ENCODE results near the gene HOMER1.

HOMER1 gene

DNA sequence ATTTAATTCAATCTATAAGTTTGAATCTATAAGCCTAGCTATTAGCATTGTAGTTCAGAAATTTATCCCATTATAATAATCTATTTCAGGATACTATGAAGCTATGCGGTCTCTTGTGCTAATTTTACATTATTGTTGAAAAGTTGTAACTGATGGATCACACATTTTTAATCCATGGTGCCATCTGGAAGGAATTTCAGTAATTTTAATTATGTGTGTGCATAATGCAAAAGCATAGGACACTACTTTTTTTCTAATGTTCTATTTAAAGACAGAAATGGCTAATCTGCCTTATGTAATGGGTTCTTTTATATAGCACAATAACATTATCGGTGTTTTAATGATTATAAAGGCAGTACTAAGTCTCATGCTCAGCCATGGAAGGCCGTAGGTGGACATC, 90.6 kb downstream of the HOMER1 start:
- POLR2A ChIA-PET, result no interaction called here
- CTCF ChIA-PET, result no interaction called here
- no peak for DNase-seq (ENCODE audit: extremely low spot score)
- TF ChIP-seq, protein P1, sequence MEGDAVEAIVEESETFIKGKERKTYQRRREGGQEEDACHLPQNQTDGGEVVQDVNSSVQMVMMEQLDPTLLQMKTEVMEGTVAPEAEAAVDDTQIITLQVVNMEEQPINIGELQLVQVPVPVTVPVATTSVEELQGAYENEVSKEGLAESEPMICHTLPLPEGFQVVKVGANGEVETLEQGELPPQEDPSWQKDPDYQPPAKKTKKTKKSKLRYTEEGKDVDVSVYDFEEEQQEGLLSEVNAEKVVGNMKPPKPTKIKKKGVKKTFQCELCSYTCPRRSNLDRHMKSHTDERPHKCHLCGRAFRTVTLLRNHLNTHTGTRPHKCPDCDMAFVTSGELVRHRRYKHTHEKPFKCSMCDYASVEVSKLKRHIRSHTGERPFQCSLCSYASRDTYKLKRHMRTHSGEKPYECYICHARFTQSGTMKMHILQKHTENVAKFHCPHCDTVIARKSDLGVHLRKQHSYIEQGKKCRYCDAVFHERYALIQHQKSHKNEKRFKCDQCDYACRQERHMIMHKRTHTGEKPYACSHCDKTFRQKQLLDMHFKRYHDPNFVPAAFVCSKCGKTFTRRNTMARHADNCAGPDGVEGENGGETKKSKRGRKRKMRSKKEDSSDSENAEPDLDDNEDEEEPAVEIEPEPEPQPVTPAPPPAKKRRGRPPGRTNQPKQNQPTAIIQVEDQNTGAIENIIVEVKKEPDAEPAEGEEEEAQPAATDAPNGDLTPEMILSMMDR (IDR thresholded peaks at IDR 0.05; ENCODE audit: control extremely low read depth, extremely low read depth, low read depth, missing control alignments), result no peak

DNA sequence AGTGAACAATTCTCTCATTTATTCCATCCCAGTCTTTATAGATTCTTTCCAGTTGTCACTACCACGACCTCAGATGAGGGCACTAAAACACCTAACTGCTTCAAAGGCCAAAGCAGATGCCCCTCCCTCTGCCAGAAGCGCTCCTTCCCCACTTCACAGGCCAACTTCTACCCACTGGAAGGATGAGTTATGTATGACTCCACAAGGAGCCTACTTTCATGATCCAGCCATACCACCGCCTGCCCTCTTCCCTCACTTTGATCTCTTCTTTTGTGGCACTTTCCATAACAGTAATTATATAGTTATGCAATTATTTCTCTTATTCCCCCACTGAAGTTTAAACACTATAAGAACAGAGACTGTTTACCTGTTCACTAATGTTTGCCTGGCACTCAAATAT, 93.7 kb downstream of the HOMER1 start:
- POLR2A ChIA-PET, result no interaction called here
- no peak for DNase-seq (ENCODE audit: extremely low spot score)
- TF ChIP-seq, protein P1 (IDR thresholded peaks at IDR 0.05; ENCODE audit: control extremely low read depth, extremely low read depth, low read depth, missing control alignments), result no peak
- CTCF ChIA-PET, result interaction anchor here (1.0 to 1.1 kb wide), 2 partner anchors 9 to 44 kb away, joined by 3 read pairs; no protein-coding TSS in a partner anchor

DNA sequence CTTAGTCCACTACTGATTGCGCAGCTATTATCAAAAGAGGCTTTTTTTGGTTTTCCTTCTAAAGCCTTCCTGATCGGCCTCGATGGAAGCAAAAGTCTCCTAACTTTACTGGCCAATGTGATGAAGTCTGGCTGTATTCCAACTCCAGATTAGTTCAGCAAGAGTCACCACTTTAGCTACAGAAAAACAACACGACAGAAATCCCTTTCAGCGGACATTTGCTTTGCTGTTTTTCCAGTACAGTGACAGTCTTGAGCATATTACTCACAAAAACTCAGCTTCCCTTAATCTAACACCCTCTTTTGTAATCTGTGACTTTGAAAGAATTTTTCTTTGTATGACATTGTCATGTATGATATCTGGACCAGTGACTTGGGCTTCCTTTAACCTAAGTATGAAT, 95.7 kb downstream of the HOMER1 start:
- CTCF ChIA-PET, result interaction anchor here (1.7 kb wide), 1 partner anchor 217 kb away, joined by 4 read pairs; no protein-coding TSS in a partner anchor
- POLR2A ChIA-PET, result no interaction called here
- TF ChIP-seq, protein P1 (IDR thresholded peaks at IDR 0.05; ENCODE audit: control extremely low read depth, extremely low read depth, low read depth, missing control alignments), result no peak
- no peak for DNase-seq (ENCODE audit: extremely low spot score)

DNA sequence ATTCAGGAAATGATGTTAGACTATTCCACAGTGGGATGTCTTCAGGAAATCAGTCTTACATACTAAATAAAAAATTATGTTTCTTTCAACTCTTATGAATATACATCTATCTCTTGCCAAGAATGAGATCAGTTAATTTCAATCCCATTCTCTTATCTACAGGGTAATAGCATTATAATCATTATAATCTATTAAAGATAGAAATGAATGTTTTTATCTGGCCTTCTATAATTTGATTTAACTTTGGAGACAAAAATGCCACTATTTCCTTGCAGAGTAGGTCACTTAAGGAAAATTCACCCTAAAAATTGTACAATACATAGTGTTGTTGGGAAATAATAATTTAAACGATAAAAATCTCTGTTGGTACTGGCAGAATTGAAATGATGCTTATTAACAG, 96.4 kb downstream of the HOMER1 start:
- TF ChIP-seq, protein P1 (IDR thresholded peaks at IDR 0.05; ENCODE audit: control extremely low read depth, extremely low read depth, low read depth, missing control alignments), result no peak
- POLR2A ChIA-PET, result no interaction called here
- CTCF ChIA-PET, result interaction anchor here (1.0 to 1.7 kb wide), 3 partner anchors 18 to 217 kb away, joined by 3 to 4 read pairs (median 3); no protein-coding TSS in a partner anchor
- no peak for DNase-seq (ENCODE audit: extremely low spot score)

DNA sequence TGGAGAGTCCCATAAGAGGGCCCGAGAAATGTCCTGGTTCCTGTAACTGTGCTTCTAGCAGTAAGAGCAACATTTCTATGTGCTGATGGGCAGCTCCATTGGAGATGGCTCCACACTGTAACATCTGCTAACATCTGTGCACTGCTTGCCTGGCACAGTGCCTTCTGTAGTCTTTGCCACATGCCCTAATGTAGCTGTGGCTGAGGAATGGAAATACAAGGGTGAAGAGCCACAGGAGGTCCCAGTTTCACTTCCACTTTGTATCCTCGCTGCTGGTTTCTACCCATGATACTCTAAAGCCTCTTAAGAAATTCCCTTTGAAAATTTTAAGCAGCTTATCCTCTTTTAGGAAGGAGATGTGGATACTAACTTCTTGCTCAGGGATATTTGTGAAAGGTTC, 97.4 kb downstream of the HOMER1 start:
- TF ChIP-seq, protein P1 (IDR thresholded peaks at IDR 0.05; ENCODE audit: control extremely low read depth, extremely low read depth, low read depth, missing control alignments), result no peak
- POLR2A ChIA-PET, result no interaction called here
- CTCF ChIA-PET, result interaction anchor here (1.0 to 1.4 kb wide), 3 partner anchors 17 to 49 kb away, joined by 3 to 4 read pairs (median 3); no protein-coding TSS in a partner anchor
- DNase-seq (ENCODE audit: extremely low spot score), result peak; percentile 51

DNA sequence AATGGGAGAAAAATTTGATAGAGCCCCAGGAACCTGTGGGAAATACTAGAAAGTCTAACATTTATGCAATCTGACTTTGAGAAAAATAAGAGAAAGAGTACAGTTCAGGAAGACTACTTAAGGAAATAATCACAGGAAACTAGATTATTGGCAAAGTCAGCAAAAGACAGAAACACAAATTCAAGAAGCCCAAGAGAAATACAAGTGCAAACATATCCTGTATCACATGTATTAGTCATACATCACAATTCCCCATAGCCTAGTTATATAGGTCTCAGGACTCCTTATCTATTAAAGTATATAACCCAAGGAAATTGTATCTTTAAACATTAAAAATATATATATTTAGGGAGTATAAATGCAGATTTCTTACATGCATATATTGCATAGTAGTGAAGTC, 100.8 kb downstream of the HOMER1 start:
- no peak for DNase-seq (ENCODE audit: extremely low spot score)
- TF ChIP-seq, protein P1 (IDR thresholded peaks at IDR 0.05; ENCODE audit: control extremely low read depth, extremely low read depth, low read depth, missing control alignments), result no peak
- CTCF ChIA-PET, result no interaction called here
- POLR2A ChIA-PET, result no interaction called here

DNA sequence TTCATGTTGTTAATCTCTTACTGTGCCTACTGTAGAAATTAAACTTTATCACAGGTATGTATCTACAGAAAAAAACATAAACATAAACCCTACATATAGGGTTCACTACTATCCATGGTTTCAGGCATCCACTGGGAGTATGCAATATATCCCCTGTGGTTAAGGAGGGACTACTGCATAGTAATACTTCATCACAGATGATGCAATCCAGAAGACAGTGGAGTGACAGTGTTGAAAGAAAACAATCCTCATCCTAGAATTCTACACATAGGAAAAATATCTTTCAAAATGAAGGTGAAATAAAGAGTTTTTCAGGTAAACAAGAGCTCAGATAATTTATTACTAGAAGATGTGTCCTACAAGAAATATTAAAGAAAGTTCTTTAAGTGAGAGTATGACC, 105.9 kb downstream of the HOMER1 start:
- DNase-seq (ENCODE audit: extremely low spot score), result no peak
- CTCF ChIA-PET, result no interaction called here
- TF ChIP-seq, protein P1 (IDR thresholded peaks at IDR 0.05; ENCODE audit: control extremely low read depth, extremely low read depth, low read depth, missing control alignments), result no peak

More for the DNA sequence above, 105.9 kb downstream of the HOMER1 start:
- POLR2A ChIA-PET, result no interaction called here
